ENCODE measurements around the gene RBMS1. TPM values are rescaled to one million over a fixed set of nuclear protein-coding genes. Genes with fewer than 3 reads are reported as not detected.

RBMS1 gene
- total RNA-seq, 3 donors from 2014 or later: 9.7 to 58.3 (median 21.6) TPM

- intact Hi-C loops (cut with DNase I, micrococcal nuclease): no loop called here
- H3K9me3 ChIP-seq: no peaks in the 10 kb centered on the region
- no peak overlapping the region for H3K4me3 ChIP-seq
- ATAC-seq (peak; percentile 35), DNase-seq (no peak)
- no peaks in the 10 kb centered on the region for H3K36me3 ChIP-seq (ENCODE audit: low read depth)
- no peaks in the 10 kb centered on the region for H3K4me1 ChIP-seq (ENCODE audit: low read depth)
- TF ChIP-seq CTCF (IDR thresholded peaks at IDR 0.05): no peak
These were observed 237.1 kb downstream of the RBMS1 start for GRCh38 chr2:160256507-160256906.

GRCh38 chr2:160255408-160255807 is 238.2 kb downstream of the RBMS1 start:
- no peak for ATAC-seq
- H3K9me3 ChIP-seq: no peaks in the 10 kb centered on the region
- no peaks in the 10 kb centered on the region for H3K4me1 ChIP-seq (ENCODE audit: low read depth)
- no peak for TF ChIP-seq CTCF (IDR thresholded peaks at IDR 0.05)
- H3K4me3 ChIP-seq: no peak overlapping the region
- DNase-seq: no peak
- intact Hi-C loops (cut with DNase I, micrococcal nuclease): no loop called here
- no peaks in the 10 kb centered on the region for H3K36me3 ChIP-seq (ENCODE audit: low read depth)

- no peaks in the 10 kb centered on the region for H3K4me1 ChIP-seq (ENCODE audit: low read depth)
- no peak for DNase-seq
- H3K4me3 ChIP-seq: no peak overlapping the region
- intact Hi-C loops (cut with DNase I, micrococcal nuclease): no loop called here
- no peaks in the 10 kb centered on the region for H3K36me3 ChIP-seq (ENCODE audit: low read depth)
- no peak for ATAC-seq
- no peak for TF ChIP-seq CTCF (IDR thresholded peaks at IDR 0.05)
- no peaks in the 10 kb centered on the region for H3K9me3 ChIP-seq
These were observed 239.3 kb downstream of the RBMS1 start for GRCh38 chr2:160254189-160254762.

GRCh38 chr2:160253440-160254188 is 240.0 kb downstream of the RBMS1 start:
- intact Hi-C loops (cut with DNase I, micrococcal nuclease): no loop called here
- TF ChIP-seq CTCF (IDR thresholded peaks at IDR 0.05): no peak
- DNase-seq (peak in 1 of 3 donors; percentile 24), ATAC-seq (peak; percentile 46)
- Histone ChIP-seq H3K9me3 (no peaks in the 10 kb centered on the region), H3K4me1 (ENCODE audit: low read depth) (no peaks in the 10 kb centered on the region), H3K4me3 (no peak overlapping the region), H3K36me3 (ENCODE audit: low read depth) (no peaks in the 10 kb centered on the region)

- ATAC-seq: no peak
- H3K4me1 ChIP-seq (ENCODE audit: low read depth): no peaks in the 10 kb centered on the region
- no peaks in the 10 kb centered on the region for H3K9me3 ChIP-seq
- no peak for TF ChIP-seq CTCF (IDR thresholded peaks at IDR 0.05)
- H3K36me3 ChIP-seq (ENCODE audit: low read depth): no peaks in the 10 kb centered on the region
- intact Hi-C loops (cut with DNase I, micrococcal nuclease): no loop called here
- H3K4me3 ChIP-seq: no peak overlapping the region
- DNase-seq: no peak
These were observed 240.7 kb downstream of the RBMS1 start for GRCh38 chr2:160252900-160253299.

All from mucosa of descending colon (tissue), 3 donors.